Dermis microvascular lymphatic vessel endothelial cell (primary cell): ENCODE data around the gene LARP4B. TPM values are rescaled to one million over a fixed set of nuclear protein-coding genes. Genes with fewer than 3 reads are reported as not detected.

Experiments
- DNase-seq, 2 donors: peaks; one replicate each; pipeline versions ENCODE4 v3.0.0 to v3.0.0-alpha.2; 2010; ENCODE audit warnings: low read depth in 2 of 2
- total RNA-seq: library from RNA; depleted of rRNA; stranded (reverse); fragments of >200 nt; gene quantifications from 2 replicates; pipeline ENCODE4 v1.2.1, GENCODE V29; 2014

Gene LARP4B
- total RNA-seq, 1 donor from 2014 or later = 23.5 TPM

DNA sequence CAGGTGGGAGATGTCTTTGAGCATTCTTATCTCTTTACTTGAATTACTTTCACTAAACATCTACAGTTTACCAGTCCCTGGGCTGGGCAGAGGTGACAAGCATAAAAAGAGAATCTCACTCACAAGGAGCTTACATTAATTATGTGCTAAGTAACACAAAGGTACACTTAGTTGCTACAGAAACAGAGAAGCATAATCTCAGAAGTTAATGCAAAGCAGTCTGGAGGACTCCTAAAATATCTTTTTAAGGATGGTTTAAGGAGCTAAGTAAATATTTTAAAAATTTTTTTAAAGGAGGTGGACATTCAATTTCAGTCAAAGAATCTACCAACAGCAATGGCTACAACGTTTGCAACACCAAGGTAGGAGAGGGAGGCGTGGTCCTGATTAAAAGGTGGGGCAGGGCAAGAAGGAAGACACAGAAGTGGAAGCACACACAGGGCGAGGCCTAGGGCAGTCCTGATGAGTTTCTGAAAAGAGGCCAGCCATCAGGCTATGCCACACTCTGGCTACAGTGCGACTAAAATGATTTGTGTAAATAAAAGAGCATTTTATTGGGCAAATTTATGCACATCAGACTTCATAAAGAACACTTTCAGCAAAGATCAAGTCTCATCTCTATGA is 5.3 kb downstream of the LARP4B start:
- DNase-seq = no peak

DNA sequence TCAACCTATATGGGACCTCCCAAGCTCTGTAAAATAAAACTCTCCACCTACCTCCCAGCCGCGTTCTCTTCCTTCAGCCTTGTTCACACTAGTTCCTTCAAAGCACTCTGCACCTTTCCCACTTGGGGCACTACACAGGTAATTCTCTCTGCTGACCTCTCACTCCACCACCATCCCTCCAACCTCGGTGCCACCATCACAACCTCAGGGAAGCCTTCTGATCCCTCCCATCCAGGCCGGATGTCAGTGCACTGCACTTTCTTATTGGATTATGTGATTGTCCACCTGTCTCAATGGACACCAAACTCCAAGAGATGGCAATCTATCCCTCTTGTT is 7.0 kb downstream of the LARP4B start:
- DNase-seq = no peak

DNA sequence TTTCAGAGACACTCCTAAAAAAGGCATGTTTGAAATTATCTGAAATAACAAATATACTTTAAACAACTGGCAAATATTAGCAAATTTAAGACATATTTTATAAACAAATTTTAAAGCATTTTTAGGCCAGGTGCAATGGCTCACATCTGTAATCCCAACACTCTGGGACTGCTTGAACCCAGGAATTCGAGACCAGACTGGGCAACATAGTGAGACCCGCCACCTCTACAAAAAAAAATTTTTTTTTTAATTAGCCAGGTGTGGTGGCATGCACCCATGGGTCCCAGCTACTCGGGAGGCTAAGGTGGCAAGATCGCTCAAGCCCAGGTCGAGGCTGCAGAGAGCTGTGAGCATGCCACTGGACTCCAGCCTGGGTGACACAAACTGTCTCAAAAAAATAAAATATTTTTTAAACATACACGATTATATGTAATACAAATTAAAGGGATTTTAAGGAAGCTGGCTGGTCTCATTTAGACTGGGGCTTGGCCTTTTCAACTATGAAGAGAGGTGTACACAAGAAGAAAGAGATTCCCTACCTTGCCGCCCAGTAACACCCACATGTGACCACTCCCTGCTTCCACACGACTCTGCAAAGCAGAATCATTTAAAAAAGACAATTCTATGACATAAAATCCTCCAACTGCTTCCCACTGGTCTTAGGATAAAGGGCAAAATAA is 7.5 kb downstream of the LARP4B start:
- no peak for DNase-seq

DNA sequence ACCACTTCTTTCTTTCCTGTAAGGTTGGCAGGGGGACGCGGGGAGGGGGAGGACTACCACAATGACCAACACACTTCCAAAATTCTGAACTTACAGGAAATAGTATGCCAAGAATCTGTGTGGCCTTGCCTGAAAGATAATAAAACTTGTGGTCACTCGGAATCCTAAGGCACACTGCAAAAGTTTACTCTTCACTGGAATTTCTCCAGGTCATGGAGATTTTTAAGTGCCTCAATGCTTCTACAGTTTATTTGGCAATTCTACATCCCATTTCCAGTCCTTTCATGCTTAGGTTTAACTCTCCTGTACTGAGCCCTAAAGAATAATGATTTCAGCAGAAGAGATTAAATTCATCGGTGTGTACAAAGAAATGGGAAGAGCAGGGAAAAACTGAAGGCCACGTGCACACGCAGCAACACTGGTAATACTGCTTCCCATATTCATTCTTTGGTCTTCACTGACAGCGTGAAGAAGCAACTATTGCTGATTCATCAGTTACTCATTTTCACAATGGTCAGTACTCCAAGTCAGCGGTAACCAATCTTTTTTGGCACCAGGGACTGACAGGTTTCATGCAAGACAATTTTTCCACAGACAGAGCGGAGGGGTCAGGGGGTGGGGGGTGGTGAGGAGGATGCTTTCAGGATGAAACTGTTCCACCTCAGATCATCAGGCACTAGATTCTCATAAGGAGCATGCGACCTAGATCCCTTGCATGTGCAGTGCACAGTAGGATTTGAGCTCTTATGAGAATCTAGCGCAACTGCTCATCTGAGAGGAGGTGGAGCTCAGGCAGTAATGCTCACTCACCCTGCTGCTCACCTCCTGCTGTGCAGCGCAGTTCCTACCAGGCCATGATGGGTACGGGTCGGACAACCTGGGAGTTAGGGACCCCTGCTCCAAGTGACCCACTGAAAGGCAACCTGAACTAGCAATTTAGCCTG is 9.8 kb downstream of the LARP4B start:
- DNase-seq = no peak

DNA sequence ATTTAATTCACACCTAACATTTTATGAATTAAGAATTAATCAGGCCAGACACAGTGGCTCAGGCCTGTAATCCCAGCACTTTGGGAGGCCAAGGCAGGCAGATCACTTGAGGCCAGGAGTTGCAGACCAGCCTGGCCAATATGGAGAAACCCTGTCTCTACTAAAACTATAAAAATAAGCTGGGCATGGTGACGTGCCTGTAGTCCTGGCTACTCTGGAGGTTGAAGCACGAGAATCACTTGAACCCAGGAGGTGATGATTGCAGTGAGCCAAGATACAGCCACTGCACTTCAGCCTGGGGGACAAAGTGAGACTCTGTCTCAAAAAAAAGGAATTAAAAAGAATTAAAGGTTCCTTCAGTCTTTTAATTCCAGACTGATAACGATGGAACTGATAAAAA is 11.1 kb downstream of the LARP4B start:
- DNase-seq = no peak

DNA sequence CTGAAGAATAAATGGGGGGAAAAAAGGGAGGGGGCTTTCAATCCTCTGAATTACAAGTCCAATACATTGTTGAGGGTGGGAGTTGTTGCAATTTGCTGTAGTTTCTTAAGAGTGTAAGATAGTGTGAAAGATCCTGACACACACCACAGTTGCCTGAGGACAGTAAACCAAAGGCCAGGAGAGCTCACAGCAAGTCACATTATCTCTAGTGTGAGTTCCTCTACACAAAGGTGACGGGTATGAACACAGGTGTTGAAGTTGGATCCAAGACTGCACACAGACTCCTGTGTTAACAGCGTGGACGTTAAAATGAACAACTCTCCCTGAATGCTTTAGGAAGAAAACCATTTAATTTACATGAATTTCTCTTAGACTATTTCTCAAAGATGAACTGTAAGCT is 12.0 kb downstream of the LARP4B start:
- DNase-seq = no peak

DNA sequence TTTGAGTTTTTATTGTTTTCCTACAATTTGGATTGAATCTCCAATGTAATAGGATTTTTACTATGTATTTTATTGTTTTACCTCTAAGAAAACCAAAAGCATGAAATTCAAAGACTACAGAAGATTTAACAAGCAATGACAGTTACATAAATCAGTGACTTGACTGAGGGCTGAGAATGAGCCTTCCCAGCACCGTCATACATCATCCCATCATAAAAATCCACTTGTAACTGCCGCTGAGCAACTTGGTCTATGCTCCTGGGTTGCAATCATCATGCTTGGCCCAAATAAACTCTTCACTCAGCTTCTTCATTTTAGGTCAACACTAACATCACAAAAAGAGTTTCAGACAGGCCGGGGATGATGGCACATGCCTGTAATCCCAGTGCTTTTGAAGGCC is 13.5 kb downstream of the LARP4B start:
- DNase-seq = no peak

DNA sequence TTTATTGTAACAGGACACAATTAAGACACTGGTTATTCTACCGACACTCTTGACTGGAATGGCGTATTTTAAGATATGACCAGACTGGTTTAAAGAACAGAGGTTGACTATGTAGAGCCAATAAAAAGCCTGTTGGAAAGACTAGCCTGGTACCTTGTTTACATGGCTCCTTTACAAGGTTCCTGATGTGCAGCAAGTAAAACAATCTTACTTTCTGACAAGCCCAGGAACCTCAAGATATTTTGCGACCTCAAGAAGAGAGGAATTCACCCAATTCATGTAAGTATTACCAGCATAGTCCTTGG is 14.1 kb downstream of the LARP4B start:
- DNase-seq = no peak

DNA sequence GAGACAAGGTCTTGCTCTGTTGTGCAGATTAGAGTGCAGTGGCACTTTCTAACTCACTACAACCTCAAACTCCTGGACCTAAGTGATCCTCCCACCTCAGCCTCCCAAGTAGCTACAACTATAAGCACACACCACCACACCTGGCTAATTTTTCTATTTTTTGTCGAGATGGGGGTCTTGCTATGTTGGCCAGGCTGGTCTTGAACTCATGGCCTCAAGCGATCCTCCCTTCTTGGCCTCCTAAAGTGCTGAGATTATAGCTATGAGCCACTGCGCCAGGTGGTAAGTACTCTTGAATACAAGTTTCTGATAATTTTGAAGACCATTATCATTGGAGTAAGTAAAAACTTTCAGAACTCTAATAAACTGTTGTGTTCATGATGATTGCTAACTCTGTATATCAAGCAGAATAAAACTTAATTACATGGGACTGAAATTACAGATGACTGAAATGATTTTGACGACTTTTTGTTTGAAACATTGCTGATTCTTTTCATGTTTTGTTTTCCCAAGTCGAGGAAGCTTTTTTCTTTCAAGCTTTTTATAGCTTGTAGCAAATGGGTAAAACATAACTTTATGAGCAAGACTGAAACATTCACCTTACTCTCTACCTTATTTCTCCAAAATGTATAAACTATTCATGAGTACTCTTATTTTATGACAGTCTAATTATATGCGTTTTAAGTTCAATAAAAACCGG is 14.6 kb downstream of the LARP4B start:
- no peak for DNase-seq

DNA sequence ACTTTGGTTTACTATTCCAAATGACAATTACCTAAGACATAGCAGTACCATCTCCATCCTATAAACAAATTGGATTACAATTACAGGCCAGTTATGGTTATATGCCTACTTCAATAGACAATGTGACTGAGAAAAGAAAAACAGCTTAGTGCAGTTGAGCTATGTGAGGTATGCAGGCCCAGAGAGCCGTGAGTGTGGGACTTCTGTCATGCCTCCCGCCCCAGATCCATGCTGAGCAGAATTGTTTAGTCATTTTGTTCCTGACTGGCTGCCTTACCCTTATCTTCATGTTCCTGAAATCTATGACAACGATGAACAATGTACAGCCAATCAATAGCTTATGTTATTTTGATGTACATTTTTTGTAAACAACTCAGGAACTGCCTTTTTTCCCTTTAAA is 21.7 kb downstream of the LARP4B start:
- no peak for DNase-seq

DNA sequence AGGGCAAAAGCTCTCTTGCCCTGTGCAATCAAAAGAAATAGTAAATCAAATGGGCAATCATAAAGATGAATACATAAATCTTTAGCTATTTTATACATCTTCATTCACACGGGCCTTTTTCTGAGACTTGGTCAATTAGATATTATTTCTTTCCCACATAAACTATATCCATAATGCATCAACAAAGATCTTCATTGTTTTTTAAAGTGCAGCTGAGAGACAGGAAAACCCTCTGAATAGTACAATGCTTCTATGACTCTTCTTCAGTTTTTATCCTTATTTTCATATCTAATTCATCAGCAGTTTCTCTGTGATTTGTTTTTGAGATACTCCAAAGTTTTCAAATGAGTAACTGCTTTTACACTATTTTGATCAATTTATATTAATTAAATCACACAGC is 25.5 kb downstream of the LARP4B start:
- no peak for DNase-seq

DNA sequence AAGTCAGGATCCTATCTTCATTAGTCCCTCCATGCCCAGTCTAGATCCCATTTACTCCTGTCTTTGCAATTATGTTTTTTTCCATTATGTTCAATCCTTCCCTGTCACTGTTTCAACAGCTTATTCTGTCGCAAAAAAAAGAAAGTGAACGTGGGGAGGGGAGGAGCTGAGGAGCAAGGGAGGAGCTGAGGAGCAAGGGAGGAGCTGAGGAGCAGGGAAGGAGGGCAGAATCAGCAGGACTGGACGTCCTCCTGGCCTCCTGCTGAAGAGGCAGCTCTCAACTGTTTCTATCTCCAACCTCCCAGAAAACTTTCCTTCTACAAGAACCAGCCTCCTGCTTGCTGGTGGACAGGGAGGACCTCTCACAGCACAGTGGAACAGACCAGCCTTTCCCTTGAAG is 26.0 kb downstream of the LARP4B start:
- DNase-seq = no peak

DNA sequence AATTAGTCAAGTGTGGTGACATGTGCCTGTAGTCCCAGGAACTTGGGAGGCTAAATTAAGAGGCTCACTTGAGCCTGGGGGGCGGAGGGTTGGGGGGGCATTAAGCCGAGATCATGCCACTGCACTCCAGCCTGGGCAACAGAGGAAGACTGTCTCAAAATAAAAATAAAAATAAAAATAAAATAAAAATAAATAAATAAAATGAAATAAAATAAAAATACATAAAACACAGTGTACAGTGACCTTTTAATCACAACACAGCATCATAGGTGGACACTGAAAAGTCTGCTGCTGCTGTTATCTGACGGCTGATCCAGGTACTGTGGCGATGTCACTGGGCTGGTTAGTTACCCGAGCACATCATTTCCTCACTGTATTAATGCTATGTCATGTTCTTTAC is 27.1 kb downstream of the LARP4B start:
- DNase-seq = no peak

DNA sequence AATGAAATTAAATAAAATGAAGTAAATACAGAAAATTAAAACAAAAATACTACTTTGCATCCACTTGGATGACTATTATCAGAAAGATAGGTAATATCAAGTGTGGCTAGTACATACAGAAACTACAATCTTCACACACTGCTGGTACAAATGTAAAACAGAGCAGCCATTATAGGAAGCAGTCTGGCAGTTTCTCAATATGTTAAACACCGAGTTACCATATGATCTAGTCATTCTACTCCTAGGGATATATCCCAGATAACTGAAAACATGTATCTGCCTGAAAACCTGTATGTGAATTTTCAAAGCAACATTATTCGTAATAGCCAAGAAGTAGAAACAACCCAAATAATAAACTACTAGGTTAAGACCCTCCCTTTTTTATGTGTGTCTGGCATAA is 33.4 kb downstream of the LARP4B start:
- DNase-seq = no peak

DNA sequence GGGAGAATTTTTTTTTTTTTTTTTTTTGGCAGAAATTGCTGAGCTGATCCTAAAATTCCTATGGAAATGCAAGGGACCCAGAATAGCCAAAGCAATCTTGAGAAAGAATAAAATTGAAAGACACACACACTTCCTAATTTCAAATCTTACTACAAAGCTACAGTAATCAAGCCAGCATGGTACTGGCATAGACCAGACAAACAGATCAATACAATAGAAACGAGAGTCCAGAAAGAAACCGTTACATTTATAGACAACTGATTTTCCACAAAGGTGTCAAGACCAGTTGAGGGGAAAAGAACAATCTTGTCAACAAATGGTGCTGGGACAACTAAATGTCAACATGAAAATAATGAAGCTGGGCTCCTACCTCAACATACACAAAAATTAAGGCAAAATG is 34.5 kb downstream of the LARP4B start:
- DNase-seq = no peak

DNA sequence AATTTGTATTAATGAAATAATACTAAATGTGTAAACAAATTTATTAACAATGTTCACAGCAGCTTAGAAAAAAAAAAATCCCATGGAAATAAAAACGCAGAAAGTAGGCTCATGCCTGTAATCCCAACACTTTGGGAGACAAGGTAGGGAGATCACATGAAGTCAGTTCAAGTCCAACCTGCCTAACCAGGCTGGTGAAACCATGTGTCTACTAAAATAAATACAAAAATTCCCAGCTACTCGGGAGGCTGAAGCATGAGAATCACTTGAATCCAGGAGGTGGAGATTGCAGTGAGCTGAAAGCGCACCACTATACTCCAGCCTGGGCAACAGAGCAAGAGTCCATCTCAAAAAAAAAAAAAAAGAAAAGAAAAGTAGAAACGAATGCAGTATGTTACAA is 36.2 kb downstream of the LARP4B start:
- DNase-seq = no peak

DNA sequence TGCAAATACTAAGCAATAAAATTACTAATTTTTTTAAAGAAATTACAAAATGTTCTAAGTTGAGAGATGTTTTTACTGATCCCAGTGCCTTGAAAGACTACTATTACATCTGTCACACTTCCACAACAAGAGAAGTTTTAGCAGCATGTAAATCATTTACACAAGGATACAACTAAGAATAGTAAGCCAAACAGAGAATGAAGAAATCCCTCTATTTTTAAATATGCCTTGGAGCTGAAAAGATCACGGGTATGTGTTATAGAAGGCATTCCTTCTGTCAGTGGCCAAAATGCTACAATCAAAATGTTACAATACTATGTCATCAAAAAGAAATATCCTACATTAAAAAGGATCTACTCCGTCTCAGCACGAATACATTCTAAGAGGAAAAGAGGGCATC is 52.6 kb downstream of the LARP4B start:
- no peak for DNase-seq

DNA sequence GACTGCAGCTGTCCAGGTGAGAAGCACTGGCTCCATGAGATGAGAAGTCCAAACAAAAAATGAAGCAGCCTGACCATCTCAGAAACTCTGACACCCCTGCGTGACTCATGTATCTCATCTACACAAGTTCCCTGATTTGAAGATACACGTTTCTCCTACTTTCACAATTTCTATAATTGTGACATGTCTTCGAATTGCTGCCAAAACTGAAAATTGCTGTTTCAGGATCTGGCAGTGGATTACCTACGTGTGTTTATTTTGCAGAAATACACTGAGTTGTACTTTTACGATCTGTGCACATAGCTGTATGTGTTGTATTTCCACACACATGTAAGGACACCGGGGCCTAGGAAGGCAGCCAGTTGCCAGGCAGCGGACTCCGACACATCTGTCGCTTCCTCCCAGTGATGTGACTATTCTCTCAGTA is 53.2 kb downstream of the LARP4B start:
- DNase-seq = no peak

DNA sequence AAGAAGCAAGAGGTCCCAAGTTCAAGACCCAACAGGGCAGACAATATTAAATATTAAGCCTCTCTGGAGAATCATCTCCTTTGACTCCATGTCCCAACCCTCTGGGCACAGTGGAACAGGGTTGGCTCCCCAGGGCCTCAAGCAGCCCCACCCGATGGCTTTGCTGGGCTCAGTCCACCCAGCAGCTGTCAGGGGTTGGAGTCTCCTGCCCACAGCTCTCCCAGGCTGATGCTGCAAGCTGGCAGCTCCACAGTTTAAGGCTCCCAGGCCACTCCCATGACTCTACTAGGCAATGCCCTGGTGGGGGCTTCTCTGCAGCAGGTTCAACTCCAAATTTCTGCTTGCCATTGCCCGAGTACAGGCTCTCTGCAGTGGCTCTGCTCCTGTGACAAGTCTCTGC is 55.1 kb downstream of the LARP4B start:
- no peak for DNase-seq

DNA sequence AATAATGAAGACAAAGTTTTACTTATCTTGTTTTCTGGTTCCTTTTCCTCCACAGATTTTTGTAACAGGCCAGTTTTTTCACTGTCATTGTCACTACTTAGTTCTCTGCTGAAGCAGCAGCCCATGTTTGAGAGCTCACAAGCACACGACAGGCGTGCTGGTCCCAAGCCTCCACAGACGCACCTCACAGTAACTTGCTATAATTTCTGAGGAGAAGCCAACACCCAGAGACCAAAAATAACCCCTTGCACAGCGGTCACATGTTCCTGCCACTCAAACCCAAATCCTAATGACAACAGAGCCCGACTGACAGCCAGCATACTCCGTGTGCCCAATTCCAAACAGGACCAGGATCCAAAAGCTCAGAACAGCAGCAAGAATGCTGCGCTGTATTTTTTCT is 58.5 kb downstream of the LARP4B start:
- no peak for DNase-seq

DNA sequence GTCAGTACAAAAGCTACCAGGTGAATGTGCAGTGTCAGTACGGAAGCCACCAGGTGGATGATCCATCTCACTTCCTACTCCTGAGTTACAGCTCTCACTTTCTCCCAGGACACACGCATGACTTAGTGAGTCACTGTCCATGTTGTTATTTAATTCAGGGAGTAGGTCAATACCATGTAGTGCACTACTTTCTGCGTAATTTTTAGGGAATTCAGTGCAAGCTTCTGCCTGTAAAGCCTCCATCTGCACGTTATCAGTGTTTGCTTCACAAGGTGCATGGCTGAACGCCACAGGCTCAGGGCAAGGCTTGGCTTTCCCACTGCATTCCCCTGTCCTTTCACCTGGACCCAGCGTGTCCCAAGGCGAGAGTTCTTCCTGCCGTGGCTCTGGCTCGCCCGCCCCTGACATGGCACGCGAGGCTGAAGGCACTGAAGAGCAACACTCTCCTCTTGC is 59.5 kb downstream of the LARP4B start:
- no peak for DNase-seq

DNA sequence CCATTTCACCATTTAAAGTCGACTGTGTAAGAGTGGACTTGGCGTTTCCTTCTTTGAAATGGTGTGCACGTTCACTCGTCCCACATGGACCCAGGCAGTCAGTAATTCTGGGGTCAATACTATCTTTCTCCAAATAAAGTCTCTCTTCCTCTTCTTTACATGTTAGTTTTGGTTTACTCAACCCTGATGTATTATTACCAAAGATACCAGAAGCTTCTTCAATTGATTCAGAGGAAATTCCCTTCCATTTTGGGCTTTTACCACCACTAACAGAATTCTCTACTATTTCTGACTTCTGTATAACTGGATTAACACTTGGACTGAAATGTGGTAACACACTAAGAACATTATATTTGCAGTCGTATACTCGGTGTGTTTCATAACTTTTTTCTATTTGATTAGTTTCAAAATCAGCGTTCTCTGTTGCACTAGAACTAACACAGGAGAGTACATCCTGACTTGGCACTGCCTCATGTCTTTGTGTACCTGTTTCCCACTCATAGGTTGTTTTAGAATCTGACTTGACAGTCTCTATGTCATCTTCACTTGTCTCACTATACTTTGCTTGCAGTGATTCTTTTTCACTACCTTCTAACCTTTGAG is 60.8 kb downstream of the LARP4B start:
- no peak for DNase-seq
